Prostate gland (tissue), 2 donors: ENCODE results near the gene EPS8L1. TPM values are rescaled to one million over a fixed set of nuclear protein-coding genes. Genes with fewer than 3 reads are reported as not detected.

ENCODE experiments used
- DNase-seq: peaks from one replicate; pipeline ENCODE4 v3.0.0-alpha.2; 2019; ENCODE audit warnings: low spot score
- H3K27ac ChIP-seq, 2 donors: fragments of 200-600 bp; sonication (generic); 2 replicates each; pipeline ENCODE4 v1.5.1; 2017 to 2019
- H3K27me3 ChIP-seq: fragments of 200-600 bp; sonication (generic); replicated peaks from 2 replicates; pipeline ENCODE4 v1.5.1; 2019; ENCODE audit not compliant: insufficient read depth
- H3K36me3 ChIP-seq, 2 donors: fragments of 200-600 bp; sonication (generic); 1 replicate in 1 of 2; 2 replicates in 1 of 2; pipeline versions ENCODE4 v1.5.1 to v1.8.1; 2017 to 2019
- H3K4me1 ChIP-seq: fragments of 200-600 bp; sonication (generic); replicated peaks from 2 replicates; pipeline ENCODE4 v1.5.1; 2019
- H3K4me3 ChIP-seq, 2 donors: fragments of 200-600 bp; sonication (generic); 2 replicates each; pipeline ENCODE4 v1.5.1; 2017 to 2019
- H3K9me3 ChIP-seq: fragments of 200-600 bp; sonication (generic); 2 replicates; pipeline ENCODE4 v1.5.1; 2017
- POLR2A ChIP-seq: fragments of 450-650 bp; IDR thresholded peaks from one replicate; pipeline ENCODE4 v1.6.1; 2016; ENCODE audit warnings: antibody characterized with exemption, mild to moderate bottlenecking
- POLR2AphosphoS5 ChIP-seq: sonication (generic); formaldehyde crosslinking; IDR thresholded peaks from one replicate; pipeline ENCODE4 v1.6.1; 2017; ENCODE audit warnings: antibody characterized with exemption
- WGBS: methylation state at CpG from one replicate; pipeline ENCODE4 v1.1.5; 2018; 5-methylcytosine and 5-hydroxymethylcytosine counted together
- intact Hi-C: fragments of 100-400 bp; cut with DNase I; formaldehyde crosslinking; loops from one replicate; pipeline ENCODE4 v1.14.2; 2022
- total RNA-seq, 2 donors: library from RNA; depleted of rRNA; stranded (reverse); fragments of >200 nt; gene quantifications; one replicate each; pipeline ENCODE4 v1.1.0, GENCODE V29; 2016
- TF ChIP-seq, protein P1 (sequence below), 4 experiments: fragments of 200-600 bp in 2 of 4; fragments of 450-650 bp in 2 of 4; sonication (generic) in 2 of 4; IDR thresholded peaks; 1 replicate in 3 of 4; 2 replicates in 1 of 4; pipeline ENCODE4 v1.5.1; 2016 to 2019; ENCODE audit warnings: antibody characterized with exemption in 4 of 4, mild to moderate bottlenecking in 2 of 4, moderate library complexity in 2 of 4

The EPS8L1 gene
- total RNA-seq, 2 donors from 2014 or later, result 36.8 to 62.8 TPM

DNA sequence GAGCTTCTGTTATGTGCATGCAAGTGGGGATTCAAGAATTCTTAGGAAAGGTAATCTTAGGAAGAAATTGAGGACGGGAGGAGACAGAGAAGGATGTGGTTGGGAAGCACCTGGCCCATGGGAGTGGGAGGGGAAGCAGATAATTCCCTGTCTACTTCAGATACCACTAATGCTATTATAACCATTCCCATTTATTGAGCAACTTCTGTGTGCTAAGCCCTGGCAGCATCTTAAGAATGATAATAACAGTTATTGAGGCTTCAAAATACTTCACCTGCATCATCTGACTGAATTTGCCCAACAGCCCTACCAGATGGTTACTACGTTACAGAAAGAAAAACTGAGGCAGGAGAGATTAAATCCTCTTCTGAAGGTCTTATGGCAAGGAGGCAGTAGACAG is 1.4 kb downstream of the EPS8L1 start:
- intact Hi-C loops, result no loop called here
- Histone ChIP-seq H3K36me3 (no peaks in the 10 kb centered on the region), H3K9me3 (no peaks in the 10 kb centered on the region), H3K27me3 (no peaks in the 10 kb centered on the region), H3K27ac (no peak overlapping the region), H3K4me3 (no peak overlapping the region), H3K4me1 (no peaks in the 10 kb centered on the region)
- TF ChIP-seq, protein P1, sequence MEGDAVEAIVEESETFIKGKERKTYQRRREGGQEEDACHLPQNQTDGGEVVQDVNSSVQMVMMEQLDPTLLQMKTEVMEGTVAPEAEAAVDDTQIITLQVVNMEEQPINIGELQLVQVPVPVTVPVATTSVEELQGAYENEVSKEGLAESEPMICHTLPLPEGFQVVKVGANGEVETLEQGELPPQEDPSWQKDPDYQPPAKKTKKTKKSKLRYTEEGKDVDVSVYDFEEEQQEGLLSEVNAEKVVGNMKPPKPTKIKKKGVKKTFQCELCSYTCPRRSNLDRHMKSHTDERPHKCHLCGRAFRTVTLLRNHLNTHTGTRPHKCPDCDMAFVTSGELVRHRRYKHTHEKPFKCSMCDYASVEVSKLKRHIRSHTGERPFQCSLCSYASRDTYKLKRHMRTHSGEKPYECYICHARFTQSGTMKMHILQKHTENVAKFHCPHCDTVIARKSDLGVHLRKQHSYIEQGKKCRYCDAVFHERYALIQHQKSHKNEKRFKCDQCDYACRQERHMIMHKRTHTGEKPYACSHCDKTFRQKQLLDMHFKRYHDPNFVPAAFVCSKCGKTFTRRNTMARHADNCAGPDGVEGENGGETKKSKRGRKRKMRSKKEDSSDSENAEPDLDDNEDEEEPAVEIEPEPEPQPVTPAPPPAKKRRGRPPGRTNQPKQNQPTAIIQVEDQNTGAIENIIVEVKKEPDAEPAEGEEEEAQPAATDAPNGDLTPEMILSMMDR (IDR thresholded peaks at IDR 0.05), result no peak
- TF ChIP-seq POLR2A (no peak), POLR2AphosphoS5 (no peak)
- 81% methylated on average over 2 of the region's 2 CpGs for WGBS
- no peak for DNase-seq

DNA sequence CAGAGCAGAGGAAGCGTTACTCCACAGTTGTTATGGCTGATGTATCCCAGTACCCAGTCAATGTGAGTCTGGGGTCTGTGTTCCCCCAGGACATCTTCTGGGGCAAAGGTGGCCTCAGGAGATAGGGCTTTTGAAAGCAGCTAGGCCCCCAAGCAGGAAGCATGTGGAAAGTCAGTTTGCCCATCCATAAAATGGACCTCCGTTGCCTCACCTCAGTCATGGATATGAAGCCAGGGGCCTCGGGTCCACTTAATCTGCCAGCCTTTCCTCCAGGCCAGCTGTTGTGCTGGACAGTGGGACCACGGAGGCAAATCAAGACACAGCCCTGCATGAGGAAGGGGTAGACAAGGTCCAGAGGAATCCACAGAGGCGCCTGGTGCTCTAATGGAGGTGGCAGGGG is 3.3 kb downstream of the EPS8L1 start:
- Histone ChIP-seq H3K27ac (no peak overlapping the region), H3K9me3 (no peaks in the 10 kb centered on the region), H3K4me3 (no peak overlapping the region), H3K27me3 (no peaks in the 10 kb centered on the region), H3K36me3 (no peaks in the 10 kb centered on the region), H3K4me1 (no peaks in the 10 kb centered on the region)
- intact Hi-C loops, result no loop called here
- no peak for TF ChIP-seq POLR2AphosphoS5
- no peak for TF ChIP-seq POLR2A
- TF ChIP-seq, protein P1 (IDR thresholded peaks at IDR 0.05), result no peak
- WGBS, result 87% methylated on average over 5 of the region's 5 CpGs
- DNase-seq, result no peak

DNA sequence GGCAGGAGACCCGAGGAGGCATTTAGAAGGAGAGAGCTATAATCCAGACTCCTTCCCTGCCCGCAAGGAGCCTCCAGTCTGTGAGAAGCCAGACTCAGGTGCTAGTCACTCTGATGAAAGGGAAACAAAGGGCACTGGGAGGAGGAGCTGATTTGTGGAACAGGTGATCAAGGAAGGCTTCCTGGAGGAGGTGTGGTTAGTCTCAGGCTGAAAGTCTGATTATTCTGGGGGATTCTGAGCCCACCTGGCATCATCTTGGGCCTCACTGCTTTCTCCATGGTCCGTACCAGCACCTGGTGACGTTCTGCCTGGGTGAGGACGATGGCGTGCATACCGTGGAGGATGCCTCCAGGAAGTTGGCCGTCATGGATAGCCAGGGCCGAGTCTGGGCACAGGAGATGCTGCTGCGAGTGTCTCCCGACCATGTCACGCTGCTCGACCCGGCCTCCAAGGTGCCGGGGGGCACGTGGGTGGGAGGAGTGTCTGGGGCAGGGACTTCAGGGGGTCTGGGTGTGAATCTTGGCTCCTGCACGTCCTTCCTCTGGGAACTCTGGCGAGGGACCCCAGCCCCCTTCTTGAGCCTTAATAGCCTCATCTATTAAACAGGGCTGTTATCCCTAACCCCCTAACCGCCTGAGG is 3.9 kb downstream of the EPS8L1 start:
- DNase-seq, result no peak
- no peak overlapping the region for H3K4me3 ChIP-seq
- H3K4me1 ChIP-seq, result no peaks in the 10 kb centered on the region
- no peaks in the 10 kb centered on the region for H3K27me3 ChIP-seq
- TF ChIP-seq POLR2AphosphoS5 (no peak), POLR2A (no peak)
- TF ChIP-seq, protein P1 (IDR thresholded peaks at IDR 0.05), result no peak
- no peaks in the 10 kb centered on the region for H3K9me3 ChIP-seq
- no peaks in the 10 kb centered on the region for H3K36me3 ChIP-seq
- intact Hi-C loops, result no loop called here
- 74% methylated on average over 14 of the region's 19 CpGs for WGBS
- no peak overlapping the region for H3K27ac ChIP-seq

DNA sequence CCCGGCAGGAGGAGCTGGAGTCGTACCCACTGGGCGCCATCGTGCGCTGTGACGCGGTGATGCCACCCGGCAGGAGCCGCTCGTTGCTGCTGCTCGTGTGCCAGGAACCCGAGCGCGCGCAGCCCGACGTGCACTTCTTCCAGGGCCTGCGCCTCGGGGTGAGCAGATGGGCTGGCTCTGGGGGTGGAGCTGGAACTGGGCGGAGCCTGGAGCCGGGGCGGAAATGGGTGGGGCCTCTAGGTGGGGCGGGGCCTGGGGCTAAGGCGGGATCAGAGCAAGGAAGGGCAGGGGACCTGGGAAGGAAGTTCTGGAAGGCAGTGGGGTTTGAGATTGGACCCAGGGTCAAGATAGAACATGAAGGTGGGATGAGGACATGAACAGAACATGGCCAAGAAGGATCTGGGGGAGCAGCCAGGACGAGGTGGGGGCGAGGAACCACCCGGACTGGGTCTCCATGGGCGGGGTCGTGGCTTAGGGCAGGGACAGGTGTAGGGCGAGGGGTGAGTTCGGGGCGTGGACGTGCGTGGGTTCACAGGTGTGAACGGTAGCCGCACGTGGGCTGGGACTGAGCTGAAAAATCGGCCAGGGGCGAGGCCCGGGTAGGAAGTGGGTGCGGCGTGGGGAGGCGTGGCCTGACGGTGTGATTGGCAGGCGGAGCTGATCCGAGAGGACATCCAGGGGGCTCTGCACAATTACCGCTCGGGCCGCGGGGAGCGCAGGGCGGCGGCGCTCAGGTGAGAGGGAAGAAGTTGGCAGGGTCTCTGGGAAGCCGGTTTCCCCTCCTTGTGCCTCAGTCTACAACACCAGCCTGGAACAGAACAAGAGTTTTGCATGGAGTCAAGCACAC is 4.7 kb downstream of the EPS8L1 start:
- Histone ChIP-seq H3K9me3 (no peaks in the 10 kb centered on the region), H3K27me3 (no peaks in the 10 kb centered on the region), H3K4me1 (no peaks in the 10 kb centered on the region), H3K36me3 (no peaks in the 10 kb centered on the region), H3K4me3 (peak overlapping the region in 1 of 2 donors; percentile 33), H3K27ac (peak overlapping the region; percentile 29 to 35)
- DNase-seq, result peak; percentile 55
- intact Hi-C loops, result no loop called here
- WGBS, result 12% methylated on average over 47 of the region's 55 CpGs
- TF ChIP-seq POLR2A (peak; percentile 18), POLR2AphosphoS5 (no peak)

DNA sequence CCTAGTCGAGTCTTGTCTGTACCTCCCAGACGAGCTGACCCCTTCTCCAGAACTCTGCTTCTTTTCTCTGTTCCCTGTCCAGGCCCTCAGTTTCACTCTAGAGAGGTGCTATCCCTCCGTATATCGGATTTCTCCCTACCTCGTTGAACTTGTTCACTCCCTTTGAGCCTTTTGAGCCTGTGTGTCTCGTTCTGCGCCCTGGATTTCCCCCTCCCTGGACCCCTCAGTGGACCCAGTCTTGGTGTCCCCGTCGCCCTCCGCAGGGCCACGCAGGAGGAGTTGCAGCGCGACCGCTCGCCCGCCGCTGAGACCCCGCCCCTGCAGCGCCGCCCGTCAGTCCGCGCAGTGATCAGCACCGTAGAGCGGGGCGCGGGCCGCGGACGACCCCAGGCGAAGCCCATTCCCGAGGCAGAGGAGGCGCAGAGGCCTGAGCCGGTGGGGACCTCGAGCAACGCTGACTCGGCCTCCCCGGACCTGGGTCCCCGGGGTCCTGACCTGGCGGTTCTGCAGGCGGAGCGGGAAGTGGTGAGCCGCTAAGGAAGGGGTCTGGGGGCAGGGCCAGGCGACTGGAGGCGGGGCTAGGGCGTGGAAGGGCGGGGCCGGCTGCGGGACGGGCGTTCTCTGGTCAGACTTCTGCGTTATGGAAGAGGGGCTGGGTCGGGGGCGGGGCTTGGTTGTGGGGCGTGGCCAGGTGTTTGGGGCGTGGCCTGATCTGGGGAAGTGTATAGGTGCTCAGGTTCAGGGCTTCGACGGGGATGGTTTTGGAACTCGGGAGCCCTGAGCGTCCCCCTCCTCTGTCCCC is 5.5 kb downstream of the EPS8L1 start:
- 4% methylated on average over 60 of the region's 60 CpGs for WGBS
- peak overlapping the region; percentile 29 to 33 for H3K4me3 ChIP-seq
- peak overlapping the region; percentile 29 to 35 for H3K27ac ChIP-seq
- H3K36me3 ChIP-seq, result no peaks in the 10 kb centered on the region
- TF ChIP-seq, protein P1 (IDR thresholded peaks at IDR 0.05), result peak in 1 of 4 experiments; percentile 4
- TF ChIP-seq POLR2AphosphoS5 (peak; percentile 23), POLR2A (peak; percentile 39)
- H3K4me1 ChIP-seq, result no peaks in the 10 kb centered on the region
- DNase-seq, result peak; percentile 80
- H3K27me3 ChIP-seq, result no peaks in the 10 kb centered on the region
- intact Hi-C loops, result no loop called here
- no peaks in the 10 kb centered on the region for H3K9me3 ChIP-seq
